ENCODE data around the gene E2F1.
A peak's percentile ranks its signal among the peaks of the same experiment; 100 is the strongest.

E2F1 gene

GRCh38 chr20:33685328-33686099, 671 bp downstream of the E2F1 start:
- no peaks in the 10 kb centered on the region for H3K9me3 ChIP-seq (ENCODE audit: control insufficient read depth, insufficient read depth, low read length)
- H3K4me3 ChIP-seq (ENCODE audit: low read depth, low read length), result peak overlapping the region; percentile 75
- H3K27me3 ChIP-seq (ENCODE audit: control insufficient read depth, insufficient read depth, low read length), result no peaks in the 10 kb centered on the region; the same call in 1 of the 2 replicates
- peak overlapping the region; percentile 66 for H3K27ac ChIP-seq (ENCODE audit: low read depth, low read length)
- H3K4me1 ChIP-seq (ENCODE audit: control insufficient read depth, insufficient read depth, low read length), result peaks cover 14% of the 10 kb centered on the region
- H3K9ac ChIP-seq (ENCODE audit: low read depth, low read length), result peak overlapping the region; percentile 72
- H3K36me3 ChIP-seq (ENCODE audit: control insufficient read depth, insufficient read depth, low read length), result peaks cover 3% of the 10 kb centered on the region; the same call in 1 of the 2 replicates

GRCh38 chr20:33684533-33685327, 1.5 kb downstream of the E2F1 start:
- Histone ChIP-seq H3K9ac (ENCODE audit: low read depth, low read length) (peak overlapping the region; percentile 72; the same call in 1 of the 2 replicates), H3K4me1 (ENCODE audit: control insufficient read depth, insufficient read depth, low read length) (peaks cover 14% of the 10 kb centered on the region), H3K9me3 (ENCODE audit: control insufficient read depth, insufficient read depth, low read length) (no peaks in the 10 kb centered on the region), H3K27me3 (ENCODE audit: control insufficient read depth, insufficient read depth, low read length) (no peaks in the 10 kb centered on the region; the same call in 1 of the 2 replicates), H3K36me3 (ENCODE audit: control insufficient read depth, insufficient read depth, low read length) (peaks cover 10% of the 10 kb centered on the region), H3K27ac (ENCODE audit: low read depth, low read length) (peak overlapping the region; percentile 66), H3K4me3 (ENCODE audit: low read depth, low read length) (peak overlapping the region; percentile 75)

GRCh38 chr20:33681728-33682353, 4.3 kb downstream of the E2F1 start:
- Histone ChIP-seq H3K4me1 (ENCODE audit: control insufficient read depth, insufficient read depth, low read length) (peaks cover 12% of the 10 kb centered on the region), H3K27me3 (ENCODE audit: control insufficient read depth, insufficient read depth, low read length) (no peaks in the 10 kb centered on the region), H3K27ac (ENCODE audit: low read depth, low read length) (no peak overlapping the region), H3K9me3 (ENCODE audit: control insufficient read depth, insufficient read depth, low read length) (no peaks in the 10 kb centered on the region), H3K4me3 (ENCODE audit: low read depth, low read length) (no peak overlapping the region), H3K36me3 (ENCODE audit: control insufficient read depth, insufficient read depth, low read length) (peaks cover 38% of the 10 kb centered on the region), H3K9ac (ENCODE audit: low read depth, low read length) (no peak overlapping the region)

GRCh38 chr20:33681288-33681687, 4.9 kb downstream of the E2F1 start:
- Histone ChIP-seq H3K4me3 (ENCODE audit: low read depth, low read length) (no peak overlapping the region), H3K9me3 (ENCODE audit: control insufficient read depth, insufficient read depth, low read length) (no peaks in the 10 kb centered on the region), H3K27me3 (ENCODE audit: control insufficient read depth, insufficient read depth, low read length) (no peaks in the 10 kb centered on the region), H3K27ac (ENCODE audit: low read depth, low read length) (no peak overlapping the region), H3K36me3 (ENCODE audit: control insufficient read depth, insufficient read depth, low read length) (peaks cover 44% of the 10 kb centered on the region), H3K9ac (ENCODE audit: low read depth, low read length) (no peak overlapping the region), H3K4me1 (ENCODE audit: control insufficient read depth, insufficient read depth, low read length) (peaks cover 9% of the 10 kb centered on the region)

- Histone ChIP-seq H3K4me1 (ENCODE audit: control insufficient read depth, insufficient read depth, low read length) (peaks cover 10% of the 10 kb centered on the region), H3K36me3 (ENCODE audit: control insufficient read depth, insufficient read depth, low read length) (peaks cover 49% of the 10 kb centered on the region)
Measured at GRCh38 chr20:33680686-33681085, 5.5 kb downstream of the E2F1 start.

GRCh38 chr20:33679758-33680485, 6.3 kb downstream of the E2F1 start:
- Histone ChIP-seq H3K9ac (ENCODE audit: low read depth, low read length) (no peak overlapping the region), H3K27me3 (ENCODE audit: control insufficient read depth, insufficient read depth, low read length) (no peaks in the 10 kb centered on the region), H3K4me1 (ENCODE audit: control insufficient read depth, insufficient read depth, low read length) (peaks cover 18% of the 10 kb centered on the region), H3K27ac (ENCODE audit: low read depth, low read length) (no peak overlapping the region), H3K36me3 (ENCODE audit: control insufficient read depth, insufficient read depth, low read length) (peaks cover 49% of the 10 kb centered on the region), H3K4me3 (ENCODE audit: low read depth, low read length) (no peak overlapping the region), H3K9me3 (ENCODE audit: control insufficient read depth, insufficient read depth, low read length) (no peaks in the 10 kb centered on the region)

More at GRCh38 chr20:33680686-33681085, 5.5 kb downstream of the E2F1 start:
- H3K4me3 ChIP-seq (ENCODE audit: low read depth, low read length), result no peak overlapping the region
- H3K9ac ChIP-seq (ENCODE audit: low read depth, low read length), result no peak overlapping the region
- H3K27me3 ChIP-seq (ENCODE audit: control insufficient read depth, insufficient read depth, low read length), result no peaks in the 10 kb centered on the region
- H3K27ac ChIP-seq (ENCODE audit: low read depth, low read length), result no peak overlapping the region
- H3K9me3 ChIP-seq (ENCODE audit: control insufficient read depth, insufficient read depth, low read length), result no peaks in the 10 kb centered on the region

GRCh38 chr20:33677991-33678702, 8.0 kb downstream of the E2F1 start:
- no peaks in the 10 kb centered on the region for H3K9me3 ChIP-seq (ENCODE audit: control insufficient read depth, insufficient read depth, low read length)
- no peak overlapping the region for H3K27ac ChIP-seq (ENCODE audit: low read depth, low read length)
- no peaks in the 10 kb centered on the region for H3K27me3 ChIP-seq (ENCODE audit: control insufficient read depth, insufficient read depth, low read length)
- no peak overlapping the region for H3K4me3 ChIP-seq (ENCODE audit: low read depth, low read length)
- H3K36me3 ChIP-seq (ENCODE audit: control insufficient read depth, insufficient read depth, low read length), result peaks cover 49% of the 10 kb centered on the region
- peaks cover 16% of the 10 kb centered on the region for H3K4me1 ChIP-seq (ENCODE audit: control insufficient read depth, insufficient read depth, low read length)
- H3K9ac ChIP-seq (ENCODE audit: low read depth, low read length), result no peak overlapping the region

GRCh38 chr20:33676652-33677645, 9.2 kb downstream of the E2F1 start:
- Histone ChIP-seq H3K4me1 (ENCODE audit: control insufficient read depth, insufficient read depth, low read length) (peaks cover 19% of the 10 kb centered on the region), H3K27me3 (ENCODE audit: control insufficient read depth, insufficient read depth, low read length) (no peaks in the 10 kb centered on the region), H3K9me3 (ENCODE audit: control insufficient read depth, insufficient read depth, low read length) (no peaks in the 10 kb centered on the region), H3K36me3 (ENCODE audit: control insufficient read depth, insufficient read depth, low read length) (peaks cover 49% of the 10 kb centered on the region), H3K9ac (ENCODE audit: low read depth, low read length) (no peak overlapping the region), H3K27ac (ENCODE audit: low read depth, low read length) (no peak overlapping the region), H3K4me3 (ENCODE audit: low read depth, low read length) (no peak overlapping the region)

- H3K36me3 ChIP-seq (ENCODE audit: control insufficient read depth, insufficient read depth, low read length), result peaks cover 57% of the 10 kb centered on the region
- no peaks in the 10 kb centered on the region for H3K9me3 ChIP-seq (ENCODE audit: control insufficient read depth, insufficient read depth, low read length)
Measured at GRCh38 chr20:33676121-33676520, 10.1 kb downstream of the E2F1 start.

More at GRCh38 chr20:33676121-33676520, 10.1 kb downstream of the E2F1 start:
- no peak overlapping the region for H3K27ac ChIP-seq (ENCODE audit: low read depth, low read length)
- no peak overlapping the region for H3K9ac ChIP-seq (ENCODE audit: low read depth, low read length)
- H3K27me3 ChIP-seq (ENCODE audit: control insufficient read depth, insufficient read depth, low read length), result no peaks in the 10 kb centered on the region
- H3K4me3 ChIP-seq (ENCODE audit: low read depth, low read length), result no peak overlapping the region
- peaks cover 19% of the 10 kb centered on the region for H3K4me1 ChIP-seq (ENCODE audit: control insufficient read depth, insufficient read depth, low read length)

Data from HUES48 (cell line).